ENCODE measurements around the gene STK26.

- no peak for TF ChIP-seq CTCF (IDR thresholded peaks at IDR 0.05; ENCODE audit: low read depth, low read length, missing input control)
- no peak for TF ChIP-seq TAF1 (conservative IDR thresholded peaks at IDR 0.05)
- no peak for TF ChIP-seq RAD21 (IDR thresholded peaks at IDR 0.05)
- no peak for TF ChIP-seq NR2F2 (IDR thresholded peaks at IDR 0.05)
- no peak for TF ChIP-seq FOXA1 (IDR thresholded peaks at IDR 0.05)
These were observed 97.8 kb downstream of the STK26 start for GRCh38 chrX:132120913-132121312.
